Subcutaneous abdominal adipose tissue (tissue), 5 donors: ENCODE measurements around the gene GSN.
A peak's percentile ranks its signal among the peaks of the same experiment; 100 is the strongest.

Experiments
- H3K27ac ChIP-seq: one replicate; pipeline ENCODE4 v1.7.0; 2013; ENCODE audit warnings: low read depth, mild to moderate bottlenecking, inconsistent platforms, low read length, moderate library complexity
- H3K27me3 ChIP-seq, 5 donors: one replicate each; pipeline ENCODE4 v1.7.0; 2013; ENCODE audit warnings: low read length in 5 of 5, inconsistent platforms in 1 of 5; ENCODE audit not compliant: control insufficient read depth in 5 of 5, insufficient read depth in 4 of 5
- H3K36me3 ChIP-seq, 5 donors: one replicate each; pipeline ENCODE4 v1.7.0; 2013; ENCODE audit warnings: low read length in 5 of 5; ENCODE audit not compliant: control insufficient read depth in 5 of 5, insufficient read depth in 5 of 5
- H3K4me1 ChIP-seq, 5 donors: one replicate each; pipeline ENCODE4 v1.7.0; 2013; ENCODE audit warnings: low read length in 5 of 5, mild to moderate bottlenecking in 3 of 5, moderate library complexity in 1 of 5; ENCODE audit not compliant: control insufficient read depth in 5 of 5, insufficient read depth in 5 of 5
- H3K4me3 ChIP-seq, 5 donors: one replicate each; pipeline ENCODE4 v1.7.0; 2013; ENCODE audit warnings: low read length in 5 of 5, low read depth in 1 of 5
- H3K9ac ChIP-seq, 5 donors: one replicate each; pipeline ENCODE4 v1.7.0; 2013; ENCODE audit warnings: low read length in 5 of 5, mild to moderate bottlenecking in 4 of 5, moderate library complexity in 3 of 5
- H3K9me3 ChIP-seq, 5 donors: one replicate each; pipeline ENCODE4 v1.7.0; 2013; ENCODE audit warnings: low read length in 5 of 5; ENCODE audit not compliant: control insufficient read depth in 5 of 5
- donor health status: healthy.
- donor health status: healthy.
- donor health status: healthy.
- donor health status: healthy.
- donor health status: healthy.

The GSN gene

DNA sequence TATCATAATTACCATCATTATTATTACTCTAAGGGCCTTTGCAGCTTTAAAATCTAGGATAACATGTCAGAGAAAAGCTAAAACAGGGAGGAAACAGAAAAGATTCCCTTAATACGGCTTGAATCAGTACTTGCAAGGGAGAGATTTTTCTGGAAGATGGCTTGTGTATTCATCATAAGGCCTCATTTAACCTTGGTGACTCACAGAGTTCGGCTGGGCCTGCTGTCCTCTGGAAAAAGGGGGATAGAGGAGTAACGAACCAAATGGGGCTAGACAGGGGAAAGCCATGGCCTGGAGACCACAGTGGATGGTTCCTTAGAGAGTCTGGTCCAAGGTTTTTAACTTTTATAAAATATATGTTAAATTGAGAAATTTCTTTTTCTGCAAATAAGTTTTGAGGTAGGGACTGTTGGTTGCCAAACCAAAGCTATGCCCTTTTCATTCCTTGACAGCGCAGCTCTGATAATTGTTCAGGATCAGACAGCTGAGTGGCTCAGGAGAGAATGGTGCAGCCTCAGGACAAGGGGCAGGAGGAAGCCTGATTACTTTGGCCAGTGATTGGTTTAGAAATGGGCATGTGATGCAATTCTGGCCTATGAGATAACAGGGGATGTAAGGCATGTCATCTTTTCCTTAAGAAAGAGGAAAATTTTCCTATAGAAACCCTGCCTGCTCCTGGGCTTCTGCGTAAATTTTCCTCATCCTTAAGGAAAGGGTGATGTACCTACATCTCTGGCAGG is 25.6 kb upstream of the GSN start:
- Histone ChIP-seq H3K9me3 (peaks cover 0 to 7% (median 3%) of the 10 kb centered on the region in 5 donors), H3K4me3 (no peak overlapping the region), H3K27me3 (no peaks in the 10 kb centered on the region), H3K9ac (no peak overlapping the region), H3K27ac (peak overlapping the region; percentile 64), H3K36me3 (peaks cover 0 to 3% (median 0%) of the 10 kb centered on the region in 5 donors), H3K4me1 (peaks cover 0 to 3% (median 0%) of the 10 kb centered on the region in 5 donors)

DNA sequence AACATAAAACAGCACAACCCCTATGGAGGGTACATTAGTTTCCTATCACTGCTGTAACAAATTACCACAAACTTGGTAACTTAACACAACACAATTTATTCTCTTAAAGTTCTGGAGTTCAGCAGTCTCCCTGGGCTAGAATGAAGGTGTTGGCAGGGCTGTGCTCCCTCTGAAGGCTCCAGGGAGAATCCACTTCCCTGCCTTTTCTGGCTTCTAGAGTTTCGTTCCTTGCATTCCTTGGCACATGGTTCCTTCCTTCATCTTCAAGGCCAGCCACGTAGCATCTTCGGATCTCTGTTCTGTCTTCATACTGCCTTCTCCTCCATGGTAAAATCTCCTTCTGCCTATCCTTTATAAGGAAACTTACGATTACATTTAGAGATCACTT is 25.0 kb upstream of the GSN start:
- Histone ChIP-seq H3K27me3 (no peaks in the 10 kb centered on the region), H3K4me1 (peaks cover 0 to 3% (median 0%) of the 10 kb centered on the region in 5 donors), H3K27ac (peak overlapping the region; percentile 26), H3K4me3 (no peak overlapping the region), H3K9me3 (peaks cover 0 to 7% (median 3%) of the 10 kb centered on the region in 5 donors), H3K36me3 (peaks cover 0 to 3% (median 0%) of the 10 kb centered on the region in 5 donors), H3K9ac (no peak overlapping the region)

DNA sequence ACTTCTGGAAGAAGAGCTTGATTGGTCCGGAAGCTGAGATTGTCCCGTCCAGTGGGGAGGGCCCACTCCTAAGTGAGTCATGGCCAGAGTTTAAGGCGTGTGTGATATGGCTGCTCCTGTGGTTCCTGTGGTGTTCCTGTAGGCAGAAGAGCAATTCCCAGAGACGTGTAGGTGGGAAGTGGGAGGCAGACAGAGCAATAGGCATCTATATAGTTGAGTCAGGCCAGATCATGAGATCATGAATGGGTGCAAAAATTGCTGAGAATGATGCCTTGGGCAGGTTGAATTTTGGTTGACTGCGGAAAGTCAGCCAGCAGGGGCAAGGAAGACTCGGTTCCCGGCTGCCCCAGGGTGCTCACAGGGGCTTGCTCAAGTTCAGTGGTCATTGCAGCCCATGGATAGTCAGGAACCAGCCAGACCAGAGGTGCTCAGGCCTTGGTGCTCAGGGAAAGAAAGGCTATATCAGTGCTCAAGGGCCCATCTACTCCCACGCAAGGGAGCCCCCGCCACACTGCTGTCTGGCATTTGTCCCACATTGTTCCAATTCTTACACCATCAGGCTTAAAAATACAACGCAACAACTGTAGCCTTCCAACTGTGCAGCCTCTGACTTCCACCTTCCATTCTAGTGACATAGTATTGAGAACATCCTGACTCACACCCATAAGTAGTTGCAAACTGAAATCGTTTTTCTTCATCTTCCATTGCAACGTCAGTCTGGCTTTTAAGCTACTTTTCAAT is 21.0 kb upstream of the GSN start:
- H3K4me1 ChIP-seq = peaks cover 0 to 3% (median 0%) of the 10 kb centered on the region in 5 donors
- H3K36me3 ChIP-seq = peaks cover 0 to 3% (median 0%) of the 10 kb centered on the region in 5 donors
- no peak overlapping the region for H3K9ac ChIP-seq
- H3K27ac ChIP-seq = no peak overlapping the region
- no peak overlapping the region for H3K4me3 ChIP-seq
- H3K27me3 ChIP-seq = no peaks in the 10 kb centered on the region
- H3K9me3 ChIP-seq = peaks cover 0 to 7% (median 3%) of the 10 kb centered on the region in 5 donors

DNA sequence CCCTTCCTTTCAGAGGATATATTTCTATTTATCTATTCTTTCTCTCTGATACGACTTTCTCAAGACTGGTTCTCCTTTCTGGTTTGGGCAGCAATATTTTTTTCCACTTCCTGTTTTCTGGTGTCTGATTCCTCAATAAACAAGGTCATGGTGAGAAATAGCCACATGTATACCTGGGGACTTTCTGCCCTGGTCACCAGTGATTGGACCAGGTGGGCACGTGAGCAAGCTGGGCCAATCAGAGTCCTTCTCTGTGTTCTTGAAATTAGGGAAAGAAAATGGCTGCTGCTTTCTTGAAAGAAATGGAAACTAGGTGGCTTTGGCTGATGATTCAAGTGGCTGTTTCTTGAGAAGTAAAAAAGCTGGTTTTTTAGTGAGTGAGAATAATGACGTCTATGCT is 18.4 kb upstream of the GSN start:
- peaks cover 0 to 15% (median 0%) of the 10 kb centered on the region in 5 donors for H3K4me1 ChIP-seq
- H3K36me3 ChIP-seq = no peaks in the 10 kb centered on the region
- no peak overlapping the region for H3K27ac ChIP-seq
- no peaks in the 10 kb centered on the region for H3K27me3 ChIP-seq
- H3K4me3 ChIP-seq = no peak overlapping the region
- H3K9ac ChIP-seq = no peak overlapping the region
- peaks cover 0 to under 1% (median 0%) of the 10 kb centered on the region in 5 donors for H3K9me3 ChIP-seq

DNA sequence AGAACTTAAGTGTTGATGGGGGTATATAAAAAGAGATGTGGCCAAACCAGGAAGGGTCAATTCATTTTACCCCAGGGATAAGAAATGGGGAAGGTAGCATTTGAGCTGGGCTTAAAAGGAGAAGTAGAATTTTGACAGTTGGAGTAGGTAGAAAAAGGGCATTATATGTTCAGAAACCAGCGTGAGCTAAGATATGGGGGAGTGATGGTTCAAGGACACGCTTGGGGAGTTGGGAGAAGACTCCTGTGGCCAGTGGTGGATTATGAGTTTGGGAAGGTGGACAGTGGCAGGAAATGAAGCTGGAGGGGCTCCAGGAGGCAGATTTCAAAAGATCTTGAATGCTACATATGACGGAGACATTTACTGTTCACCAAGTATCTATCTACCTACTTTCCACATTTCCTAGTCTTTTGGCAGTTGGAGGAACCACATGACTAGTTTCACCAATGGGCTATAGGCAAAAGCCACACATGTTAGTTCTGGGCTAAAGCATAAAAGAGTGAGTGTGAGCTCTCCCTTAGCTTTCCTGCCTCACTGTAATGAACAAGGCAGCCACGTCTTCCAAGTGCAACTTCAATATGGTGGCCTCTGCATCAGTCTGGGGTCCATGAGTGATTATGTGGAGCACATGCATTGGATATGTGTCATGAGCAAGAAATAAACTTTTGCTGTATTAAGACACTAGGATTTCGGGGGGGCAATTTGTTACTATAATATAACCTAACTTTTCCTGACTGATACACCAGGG is 15.7 kb upstream of the GSN start:
- Histone ChIP-seq H3K27ac (no peak overlapping the region), H3K36me3 (no peaks in the 10 kb centered on the region), H3K4me1 (peaks cover 0 to 15% (median 0%) of the 10 kb centered on the region in 5 donors), H3K27me3 (no peaks in the 10 kb centered on the region), H3K4me3 (no peak overlapping the region), H3K9me3 (no peaks in the 10 kb centered on the region), H3K9ac (no peak overlapping the region)

DNA sequence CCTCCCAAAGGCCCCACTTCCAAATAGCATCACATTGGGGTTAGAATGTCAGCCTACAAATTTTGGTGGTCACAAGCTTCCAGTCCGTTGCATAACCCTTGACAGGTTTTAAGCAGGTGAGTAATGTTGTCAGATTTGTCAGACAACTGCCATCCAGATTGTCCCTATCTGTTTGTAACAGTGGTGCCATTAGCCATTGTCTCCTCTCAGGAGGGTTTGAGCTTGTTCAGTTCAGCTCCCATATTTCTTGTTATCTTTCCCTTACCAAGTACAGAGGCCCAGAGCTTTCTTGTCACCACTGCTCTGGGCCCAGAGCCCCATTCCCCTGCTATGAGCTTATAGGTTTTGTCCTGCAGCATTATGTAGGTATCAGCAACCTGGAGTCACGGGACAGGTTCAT is 14.8 kb upstream of the GSN start:
- no peak overlapping the region for H3K9ac ChIP-seq
- H3K4me3 ChIP-seq = no peak overlapping the region
- no peaks in the 10 kb centered on the region for H3K36me3 ChIP-seq
- H3K27me3 ChIP-seq = no peaks in the 10 kb centered on the region
- peaks cover 0 to 15% (median 0%) of the 10 kb centered on the region in 5 donors for H3K4me1 ChIP-seq
- no peak overlapping the region for H3K27ac ChIP-seq
- no peaks in the 10 kb centered on the region for H3K9me3 ChIP-seq

DNA sequence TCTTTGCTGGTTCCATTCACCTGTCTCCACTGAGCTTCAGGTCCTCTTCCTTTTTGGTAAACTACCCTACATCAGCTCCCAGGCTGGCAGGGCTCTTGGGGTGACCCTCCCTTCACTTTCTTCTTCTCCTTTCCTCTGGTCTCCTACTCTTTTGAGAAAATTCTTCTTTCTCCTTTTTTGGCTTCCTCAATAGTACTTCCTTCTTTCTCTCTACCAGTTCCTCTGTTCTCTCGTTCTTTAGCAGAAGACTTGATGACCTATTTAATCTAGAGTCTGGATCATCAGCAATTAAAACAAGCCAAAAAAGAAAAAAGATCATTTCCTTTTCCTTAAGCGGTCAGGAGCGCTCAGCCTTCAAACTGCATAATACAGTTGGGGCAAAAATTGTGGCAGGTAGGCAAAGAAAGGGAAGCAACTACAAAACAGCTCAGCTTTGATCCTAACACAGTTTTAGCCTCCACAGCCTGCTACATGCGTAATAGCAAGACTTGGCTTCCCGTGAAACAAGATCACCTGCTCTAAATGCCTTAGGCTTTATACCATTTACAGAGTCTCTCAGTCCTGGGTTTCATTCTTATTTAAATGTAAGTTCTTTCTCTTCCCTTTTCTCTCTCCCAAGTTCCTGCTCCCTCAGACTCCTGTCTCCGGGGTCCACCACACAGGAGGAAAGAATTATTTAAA is 14.0 kb upstream of the GSN start:
- Histone ChIP-seq H3K4me1 (peaks cover 0 to 15% (median 0%) of the 10 kb centered on the region in 5 donors), H3K36me3 (no peaks in the 10 kb centered on the region), H3K9ac (no peak overlapping the region), H3K9me3 (no peaks in the 10 kb centered on the region), H3K27ac (no peak overlapping the region), H3K27me3 (no peaks in the 10 kb centered on the region), H3K4me3 (no peak overlapping the region)

DNA sequence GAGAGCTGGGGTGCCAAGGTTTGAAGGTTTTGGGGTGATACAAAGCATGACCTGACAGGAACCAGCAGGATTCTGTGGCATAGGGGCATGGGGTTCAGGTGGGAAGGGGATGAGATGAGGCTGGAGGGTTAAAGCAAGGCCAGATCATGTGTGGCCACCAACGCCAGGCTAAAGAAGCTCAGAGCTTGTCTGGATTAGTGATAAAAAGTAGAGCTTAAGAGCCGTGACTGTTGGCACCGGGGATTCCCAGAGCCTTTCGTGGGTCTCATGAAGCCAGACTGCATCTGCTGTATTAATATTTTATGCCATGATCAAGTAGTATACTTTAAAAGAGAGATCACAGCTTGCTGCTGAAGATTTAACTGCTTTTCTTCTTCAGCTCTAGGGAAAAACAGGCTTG is 8.5 kb upstream of the GSN start:
- Histone ChIP-seq H3K4me3 (no peak overlapping the region), H3K9ac (no peak overlapping the region), H3K36me3 (no peaks in the 10 kb centered on the region), H3K4me1 (peaks cover 0 to 15% (median 12%) of the 10 kb centered on the region in 5 donors), H3K27ac (no peak overlapping the region), H3K9me3 (no peaks in the 10 kb centered on the region), H3K27me3 (no peaks in the 10 kb centered on the region)

DNA sequence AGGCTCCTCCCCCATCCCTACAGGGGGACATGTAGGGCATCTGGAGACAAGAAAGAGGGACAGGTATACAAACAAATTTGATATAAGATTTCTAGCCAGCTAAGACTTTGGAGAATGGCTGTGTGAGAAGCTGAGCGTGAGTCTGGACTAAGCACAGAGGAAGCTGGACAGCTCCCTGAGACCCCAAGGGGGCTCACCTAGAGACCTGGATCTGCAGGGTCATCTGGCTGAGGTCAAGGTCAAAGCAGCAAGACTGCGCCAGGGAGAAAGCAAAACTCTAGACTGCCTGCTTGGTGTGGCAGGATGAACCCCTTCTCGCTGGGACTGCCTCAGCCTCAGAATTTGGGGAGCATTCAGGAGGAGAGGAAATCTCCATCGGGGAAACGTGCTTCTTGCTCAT is 8.0 kb upstream of the GSN start:
- no peak overlapping the region for H3K9ac ChIP-seq

More for the DNA sequence above, 8.0 kb upstream of the GSN start:
- Histone ChIP-seq H3K9me3 (no peaks in the 10 kb centered on the region), H3K36me3 (no peaks in the 10 kb centered on the region), H3K27ac (no peak overlapping the region), H3K27me3 (no peaks in the 10 kb centered on the region), H3K4me3 (no peak overlapping the region), H3K4me1 (peaks cover 0 to 15% (median 12%) of the 10 kb centered on the region in 5 donors)
